Loucy (cell line): ENCODE measurements around the gene TTC39C.

Source experiments
- CTCF ChIP-seq: fragments of 200-600 bp; sonication (generic); conservative IDR thresholded peaks from 2 replicates; pipeline ENCODE4 v1.5.1; 2014; ENCODE audit warnings: mild to moderate bottlenecking, antibody characterized with exemption, low read length
- EZH2phosphoT487 ChIP-seq: fragments of 200-600 bp; IDR thresholded peaks from 2 replicates; pipeline ENCODE4 v1.6.1; 2018; ENCODE audit warnings: antibody characterized with exemption, mild to moderate bottlenecking, moderate library complexity, borderline replicate concordance

- TF ChIP-seq CTCF (no peak), EZH2phosphoT487 (no peak)
Observed at GRCh38 chr18:24153397-24153796, 138.8 kb downstream of the TTC39C start.
